H1 (cell line): ENCODE results near the gene CLCF1. TPM values are rescaled to one million over a fixed set of nuclear protein-coding genes. Genes with fewer than 3 reads are reported as not detected.

Experiments
- CBX5 ChIP-seq: fragments of 300-800, 300-1000 bp; sonication (generic); IDR thresholded peaks from 2 replicates; pipeline ENCODE4 v1.7.1; 2016; ENCODE audit warnings: antibody characterized with exemption, low read length, low read depth
- CEBPB ChIP-seq: IDR thresholded peaks from 2 replicates; pipeline ENCODE4 v1.6.1; 2012; ENCODE audit warnings: low read depth, low read length
- NANOG ChIP-seq: IDR thresholded peaks from 2 replicates; pipeline ENCODE4 v1.6.1; 2011; ENCODE audit warnings: low read length, low read depth, mild to moderate bottlenecking, inconsistent platforms; ENCODE audit not compliant: insufficient read depth, poor library complexity, severe bottlenecking
- SP4 ChIP-seq: IDR thresholded peaks from 2 replicates; pipeline ENCODE4 v1.6.1; 2012; ENCODE audit warnings: low read length, inconsistent platforms
- TAF7 ChIP-seq: optimal IDR thresholded peaks from 2 replicates; pipeline ENCODE3; 2011; ENCODE audit warnings: low read depth, mild to moderate bottlenecking, inconsistent platforms, low read length, moderate library complexity, borderline replicate concordance
- polyA plus RNA-seq, 7 experiments: library from polyadenylated mRNA; depleted of rRNA in 3 of 7; stranded (reverse) in 5 of 7; unstranded in 2 of 7; fragments of >200 nt in 5 of 7; fragments of 200-250 nt in 2 of 7; gene quantifications; 1 replicate in 5 of 7; 2 replicates in 1 of 7; 4 replicates in 1 of 7; pipeline versions ENCODE4 v1.2.1 to v1.2.3, GENCODE V29; 2011 to 2013; ENCODE audit warnings: missing spikeins in 2 of 7, mixed read lengths in 2 of 7
- total RNA-seq: library from RNA; stranded (reverse); fragmentation: NEBNext Ultra II Directional; extraction: Animal tissue kit (Norgen Biotek cat#: 25700); gene quantifications from 2 replicates; pipeline ENCODE4 v1.2.1, GENCODE V29; 2021
- TF ChIP-seq, protein P1 (sequence below), 3 experiments: IDR thresholded peaks; 1 replicate in 2 of 3; 2 replicates in 1 of 3; pipeline versions ENCODE4 v1.5.1 to v1.6.1; 2011; ENCODE audit warnings: low read length in 3 of 3, mild to moderate bottlenecking in 3 of 3, inconsistent platforms in 2 of 3, low read depth in 1 of 3, moderate library complexity in 1 of 3; ENCODE audit not compliant: insufficient read depth in 1 of 3; ENCODE audit errors: control extremely low read depth in 1 of 3

CLCF1 gene
- total and polyA plus RNA-seq, 2 of the 8 experiments (the other 6 are each of a cell fraction or from before 2014, with no cell fraction given) = 0.32 to 1.2 TPM

DNA sequence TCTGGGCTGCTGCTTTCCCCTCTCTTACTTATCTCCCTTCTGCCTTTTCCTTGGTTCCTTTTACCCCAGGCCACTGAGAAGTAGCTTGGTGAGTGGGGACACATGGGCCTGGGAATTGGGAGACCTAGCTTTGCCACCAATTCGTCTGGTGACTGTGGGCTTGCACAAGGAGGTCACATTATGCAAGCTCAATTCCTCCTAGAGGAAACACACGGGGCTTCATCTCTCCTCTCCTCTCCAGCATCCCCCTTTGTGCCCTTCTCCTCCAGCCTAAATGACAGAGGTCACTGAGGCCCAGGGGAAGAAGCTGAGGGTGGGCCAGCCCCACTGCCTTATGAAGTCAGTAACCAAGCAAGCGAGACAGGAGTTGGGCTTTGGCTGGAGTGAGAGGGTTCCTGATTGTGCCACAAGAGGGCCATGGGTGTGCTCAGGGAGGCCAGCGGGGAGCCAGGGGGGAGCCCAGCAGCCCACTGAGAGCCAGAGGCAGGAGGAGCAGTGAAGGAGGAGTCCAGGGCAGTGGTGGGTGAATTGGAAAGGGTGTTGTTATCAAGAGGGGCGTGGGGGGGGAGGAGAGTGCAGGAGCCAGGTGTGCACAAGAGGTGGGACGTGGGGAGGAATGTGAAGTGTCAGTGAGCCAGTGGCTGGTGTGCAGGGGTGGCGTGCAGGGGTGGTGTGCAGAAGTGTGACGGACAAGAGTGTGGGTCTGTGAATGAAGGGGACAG lies 2.0 kb downstream of the CLCF1 start (continued):
- TF ChIP-seq, protein P1, sequence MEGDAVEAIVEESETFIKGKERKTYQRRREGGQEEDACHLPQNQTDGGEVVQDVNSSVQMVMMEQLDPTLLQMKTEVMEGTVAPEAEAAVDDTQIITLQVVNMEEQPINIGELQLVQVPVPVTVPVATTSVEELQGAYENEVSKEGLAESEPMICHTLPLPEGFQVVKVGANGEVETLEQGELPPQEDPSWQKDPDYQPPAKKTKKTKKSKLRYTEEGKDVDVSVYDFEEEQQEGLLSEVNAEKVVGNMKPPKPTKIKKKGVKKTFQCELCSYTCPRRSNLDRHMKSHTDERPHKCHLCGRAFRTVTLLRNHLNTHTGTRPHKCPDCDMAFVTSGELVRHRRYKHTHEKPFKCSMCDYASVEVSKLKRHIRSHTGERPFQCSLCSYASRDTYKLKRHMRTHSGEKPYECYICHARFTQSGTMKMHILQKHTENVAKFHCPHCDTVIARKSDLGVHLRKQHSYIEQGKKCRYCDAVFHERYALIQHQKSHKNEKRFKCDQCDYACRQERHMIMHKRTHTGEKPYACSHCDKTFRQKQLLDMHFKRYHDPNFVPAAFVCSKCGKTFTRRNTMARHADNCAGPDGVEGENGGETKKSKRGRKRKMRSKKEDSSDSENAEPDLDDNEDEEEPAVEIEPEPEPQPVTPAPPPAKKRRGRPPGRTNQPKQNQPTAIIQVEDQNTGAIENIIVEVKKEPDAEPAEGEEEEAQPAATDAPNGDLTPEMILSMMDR (IDR thresholded peaks at IDR 0.05; ENCODE audit: control extremely low read depth in 1 of 3, insufficient read depth in 1 of 3, low read depth in 1 of 3, low read length in 3 of 3) = peak in 2 of 3 experiments; percentile 41 to 59; a peak in 2 of 4 replicates
- TF ChIP-seq CBX5 (no peak), CEBPB (no peak), TAF7 (no peak), SP4 (no peak), NANOG (no peak)
- TF ChIP-seq, all 59 proteins: peak for 2
